SHP77 (cell line): Measurements from ENCODE around the gene PRCP.
A peak's percentile ranks its signal among the peaks of the same experiment; 100 is the strongest.

ENCODE experiments used
- DNase-seq, 2 experiments: peaks; one replicate each; lab custom pipeline; 2025; lab: John Stamatoyannopoulos, UW

Gene PRCP

DNA sequence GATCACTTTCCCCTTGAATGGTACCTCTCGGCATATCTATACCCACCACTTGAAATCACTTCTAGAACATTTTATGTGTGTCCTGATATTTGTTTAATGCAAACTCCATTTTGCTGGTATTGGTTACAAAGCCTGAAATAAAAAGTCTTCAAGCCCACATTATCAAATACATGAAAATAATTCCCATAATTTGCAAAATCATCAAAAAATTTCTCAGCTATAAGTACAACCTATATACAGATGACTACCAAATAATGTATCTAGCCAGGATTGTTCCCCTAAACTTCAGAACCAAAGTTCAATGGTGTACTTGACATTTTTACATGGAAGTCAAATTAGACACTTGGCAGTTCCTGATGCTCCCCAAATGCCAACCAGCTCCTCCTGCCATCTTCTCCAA is 71.8 kb downstream of the PRCP start:
- DNase-seq: no peak

DNA sequence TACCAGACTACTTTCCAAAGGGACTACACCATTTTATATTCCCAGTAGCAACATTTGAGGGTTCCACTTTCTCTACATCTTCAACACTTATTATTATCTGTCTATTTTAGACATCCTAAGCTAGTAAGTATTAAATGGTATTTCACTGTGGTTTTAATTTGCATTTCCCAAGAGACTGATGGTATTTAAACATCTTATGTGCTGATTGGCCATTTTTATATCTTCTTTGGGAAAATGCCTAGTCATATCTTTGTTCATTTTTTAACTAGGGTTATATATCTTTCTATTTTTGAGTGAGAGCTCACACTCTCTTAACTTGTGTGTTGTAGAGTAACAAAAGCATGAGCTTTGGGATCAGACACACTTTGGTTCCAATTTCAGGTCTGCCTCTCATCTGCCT is 73.7 kb downstream of the PRCP start:
- no peak for DNase-seq

DNA sequence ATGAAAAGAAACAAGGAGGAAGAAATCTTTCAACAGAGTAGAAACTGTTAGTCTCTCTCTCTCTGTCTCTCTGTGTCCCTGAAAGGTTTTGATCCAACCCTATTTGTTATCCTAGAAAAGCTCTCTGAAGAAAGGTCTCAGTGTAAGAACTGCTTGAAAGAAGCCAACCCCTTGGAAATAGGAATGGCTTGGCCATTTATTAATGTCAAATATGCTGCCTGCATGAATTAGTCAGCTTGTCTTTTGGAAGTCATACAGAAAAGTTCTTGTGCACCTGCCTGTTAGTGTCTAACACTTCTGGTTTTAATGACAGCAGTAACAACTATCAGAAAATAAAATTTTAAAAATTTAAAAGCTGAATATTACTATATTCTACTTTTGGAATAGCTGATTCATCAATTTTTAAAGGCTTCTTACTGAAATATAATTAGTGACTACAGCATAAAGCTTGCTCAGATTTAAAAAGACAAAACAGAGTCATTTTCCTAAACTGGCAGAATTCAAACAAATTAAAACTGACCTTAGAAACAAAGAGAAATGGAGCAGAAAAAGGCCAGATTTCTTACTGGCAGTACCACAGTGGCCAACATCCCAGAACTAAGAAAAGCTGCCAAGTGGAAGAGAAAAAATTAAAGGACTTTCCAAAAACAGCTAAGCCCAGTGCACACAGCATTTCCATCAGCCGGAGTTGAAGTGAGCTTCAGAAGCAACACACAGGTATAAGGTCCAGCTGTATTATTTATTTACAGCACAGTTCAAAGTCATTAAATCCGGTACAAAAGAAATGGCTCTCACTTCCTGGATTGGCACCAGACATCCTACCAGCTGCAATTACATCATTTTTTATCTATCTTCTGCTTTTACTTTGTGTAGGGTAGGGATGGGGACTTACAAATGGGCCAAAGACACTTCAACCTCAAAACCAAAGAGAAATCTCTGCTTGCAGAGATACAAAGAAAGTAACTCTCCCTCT is 76.3 kb downstream of the PRCP start:
- no peak for DNase-seq

DNA sequence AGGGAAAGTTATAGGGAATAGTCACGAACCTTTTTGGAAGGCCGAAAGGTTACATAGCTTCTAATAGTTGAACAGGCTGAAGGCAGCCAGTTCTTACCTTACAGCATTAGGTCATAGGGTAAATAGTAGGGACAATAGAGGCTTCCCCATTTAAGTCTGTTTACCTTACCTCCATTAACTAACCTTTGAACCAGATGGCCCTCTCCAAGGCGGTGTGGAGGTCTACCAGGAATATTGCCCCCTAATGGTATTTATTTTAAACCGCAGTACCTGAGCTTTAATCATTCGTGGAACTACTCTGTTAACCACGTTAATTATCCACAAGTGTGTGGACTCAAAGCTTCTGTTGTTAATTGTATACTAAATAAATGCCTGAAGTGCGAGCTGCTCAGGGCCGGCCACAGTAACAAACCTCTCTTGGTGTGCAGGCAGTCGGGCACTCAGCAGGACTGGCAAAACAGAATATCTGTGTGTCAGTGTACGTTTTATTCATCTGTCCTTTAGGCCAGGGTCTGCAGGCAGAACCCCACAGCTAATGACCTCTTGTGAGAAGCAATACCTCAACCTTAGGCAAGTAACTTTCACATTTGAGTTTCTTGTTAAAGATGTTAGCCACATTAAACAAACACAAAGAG is 81.7 kb downstream of the PRCP start:
- no peak for DNase-seq

DNA sequence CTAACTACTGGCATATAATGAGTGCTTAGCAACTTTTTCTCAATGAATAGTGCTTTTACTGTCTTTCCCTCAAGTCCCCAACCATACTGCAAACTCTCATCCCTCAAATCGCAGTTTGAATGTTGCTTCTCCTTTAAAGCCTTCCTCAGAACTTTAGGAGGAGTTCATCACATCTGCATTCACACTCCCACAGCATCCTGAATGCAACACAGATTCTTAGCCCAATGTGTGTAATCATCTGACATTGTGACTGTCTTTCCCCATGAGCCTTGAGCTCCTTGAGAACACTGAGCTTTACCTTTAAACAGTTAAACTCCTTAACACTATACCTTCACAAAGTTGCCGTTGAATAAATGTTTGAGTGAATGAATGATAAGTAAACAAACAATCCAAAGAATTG is 84.8 kb downstream of the PRCP start:
- no peak for DNase-seq

DNA sequence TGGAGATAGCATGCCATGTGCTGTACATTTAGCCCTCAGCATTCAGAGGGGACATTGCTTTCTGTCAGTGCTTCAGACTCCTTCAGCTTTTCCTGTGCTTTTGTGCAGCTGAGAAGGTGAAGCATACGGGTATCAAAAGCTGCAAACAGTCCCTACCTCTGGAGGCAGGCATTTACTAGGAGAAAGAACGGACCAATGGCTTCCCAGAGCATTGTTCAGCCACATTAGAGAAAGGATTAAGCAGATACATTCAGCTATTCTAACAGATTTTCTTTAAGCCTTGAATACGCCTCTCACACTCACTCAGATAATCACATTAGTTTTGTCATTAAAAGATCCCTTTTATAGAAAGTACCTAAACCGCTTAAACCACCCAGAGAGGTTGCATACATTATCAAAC is 85.9 kb downstream of the PRCP start:
- no peak for DNase-seq

DNA sequence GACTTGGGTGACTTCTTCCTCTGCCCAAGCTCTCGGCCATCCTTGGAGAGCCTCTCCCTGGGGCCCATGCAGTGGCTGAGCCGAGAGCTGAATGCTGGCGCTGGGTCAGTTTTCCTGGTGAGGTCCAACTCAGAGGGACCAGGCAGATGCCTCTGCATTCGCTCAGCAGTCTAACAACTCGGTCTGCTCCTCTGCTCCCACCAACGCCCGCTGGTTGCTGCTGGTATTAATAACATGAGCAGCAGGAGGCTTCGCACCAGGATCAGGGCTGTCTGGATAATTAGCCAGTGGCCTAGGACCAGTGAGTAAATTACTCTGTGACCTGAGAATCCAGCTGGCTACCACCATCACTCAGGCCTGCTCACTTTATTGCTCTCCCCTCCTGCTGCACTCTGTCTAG is 88.9 kb downstream of the PRCP start:
- no peak for DNase-seq

DNA sequence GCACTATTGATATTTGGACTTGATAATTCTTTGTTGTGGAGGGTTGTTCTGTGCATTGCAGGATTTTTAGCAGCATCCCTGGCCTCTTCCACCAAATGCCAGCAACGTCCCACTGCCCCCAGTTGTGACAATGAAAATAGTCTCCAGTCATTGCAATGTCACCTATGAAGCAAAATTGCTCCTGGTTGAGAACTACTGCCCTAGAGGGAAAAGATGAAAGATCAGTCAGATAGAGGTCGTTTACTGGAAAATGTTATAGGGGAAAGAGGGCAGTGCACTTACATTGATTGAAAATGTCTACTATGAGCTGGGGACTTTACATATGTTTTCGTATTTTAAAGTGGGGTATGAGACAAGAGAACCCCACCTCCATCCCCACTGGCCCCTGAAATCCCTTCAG is 89.5 kb downstream of the PRCP start:
- DNase-seq: no peak

DNA sequence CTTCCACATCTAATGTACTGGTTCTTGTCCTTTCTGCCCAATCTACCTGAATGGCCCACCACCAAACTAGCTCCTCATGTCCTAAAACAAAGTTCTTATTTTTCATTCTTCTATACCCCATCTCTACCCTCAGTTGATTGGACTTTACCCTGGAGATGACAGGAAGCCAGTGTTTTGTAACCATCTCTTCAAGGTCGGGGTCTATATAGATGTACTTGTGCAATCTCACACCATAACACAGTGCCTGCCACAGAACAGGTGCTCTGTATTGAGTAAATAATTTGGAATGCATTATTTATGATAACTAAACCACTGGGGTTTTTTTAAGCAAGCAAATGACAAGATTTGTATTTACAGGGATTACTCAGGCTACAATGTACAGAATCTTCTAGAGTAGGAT is 89.9 kb downstream of the PRCP start:
- DNase-seq: no peak

DNA sequence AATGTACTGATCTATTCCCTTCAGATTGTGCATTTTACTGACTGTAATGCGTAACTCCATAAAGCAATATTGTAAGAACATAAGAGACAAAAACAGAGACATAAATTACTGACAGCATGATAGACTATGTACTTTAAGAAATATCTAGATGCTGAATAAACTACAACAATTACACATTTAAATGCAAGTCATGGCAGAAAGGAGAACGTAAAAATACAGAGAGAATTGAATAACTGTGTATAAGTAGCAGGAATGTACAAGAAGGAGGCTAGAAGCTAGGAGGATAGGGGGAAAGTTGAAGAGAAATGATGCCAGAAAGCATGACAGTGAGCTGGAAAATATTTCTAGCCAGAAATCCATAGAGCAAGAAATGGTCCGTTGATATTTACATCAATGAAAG is 92.6 kb downstream of the PRCP start:
- no peak for DNase-seq

DNA sequence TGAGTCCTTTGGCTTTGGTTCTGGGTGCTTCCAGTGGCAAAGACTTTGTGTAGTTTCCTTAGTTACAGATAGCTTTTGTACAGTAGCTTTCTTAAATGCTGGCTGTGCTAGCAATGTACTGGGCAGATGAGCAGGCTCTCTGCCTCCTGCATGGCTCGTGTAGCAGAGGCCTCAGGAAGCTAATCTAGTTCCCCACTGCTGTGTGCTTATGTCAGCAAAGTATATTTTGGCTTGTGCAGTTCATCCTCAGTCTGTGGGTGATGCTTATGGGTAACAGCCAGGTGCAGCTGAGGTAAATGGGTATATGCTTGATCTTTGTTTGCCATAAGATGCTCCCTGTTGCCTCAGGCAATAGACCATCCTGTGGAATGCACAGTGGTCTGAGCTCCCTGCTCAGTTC is 97.5 kb downstream of the PRCP start:
- DNase-seq: no peak

DNA sequence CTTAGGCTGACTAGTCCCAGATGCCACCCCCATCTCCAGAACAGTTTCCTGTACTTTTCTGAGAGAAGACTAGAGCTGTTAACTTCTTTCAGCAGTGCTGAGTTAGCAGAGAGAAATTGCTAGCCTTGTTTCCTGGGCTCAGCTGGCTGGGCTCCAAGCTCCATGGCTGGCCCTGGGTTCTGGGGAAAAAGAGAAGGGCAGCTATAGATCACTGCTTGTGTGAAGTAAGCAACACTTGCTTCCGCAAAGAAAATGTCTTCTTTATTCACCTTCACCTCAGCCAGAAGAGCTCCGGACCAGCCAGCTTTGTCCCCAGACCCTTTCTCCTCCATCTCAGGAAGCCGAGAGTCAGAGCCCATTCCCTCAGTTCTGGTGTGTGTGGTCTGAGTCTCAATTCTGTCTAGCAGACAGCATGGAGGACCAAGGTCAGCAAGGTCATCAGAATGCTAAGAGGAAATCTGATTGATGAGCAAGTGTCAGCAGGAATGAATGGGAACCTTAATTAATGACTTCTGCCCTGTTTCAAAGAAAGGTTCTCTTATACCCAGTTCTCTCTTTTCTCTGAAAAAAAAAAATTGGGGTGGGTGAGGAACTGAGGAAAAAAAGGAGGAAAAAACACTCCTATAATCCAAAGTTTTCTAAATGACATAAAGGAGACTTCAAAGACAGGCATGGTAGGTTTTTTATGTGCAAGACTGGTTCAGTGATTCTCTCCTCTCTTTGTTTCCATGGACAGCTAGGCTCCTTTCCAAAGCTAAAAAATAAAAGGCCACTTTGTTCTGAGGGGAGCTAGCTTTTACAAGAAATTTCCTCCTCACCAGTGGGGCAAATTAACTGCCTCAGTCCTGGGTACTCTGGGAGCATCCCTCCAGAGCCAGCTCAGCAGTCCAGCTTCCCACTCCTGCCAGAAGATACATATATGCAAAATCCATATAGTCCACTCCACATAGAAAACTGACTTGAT is 103.0 kb downstream of the PRCP start:
- peak in 1 of 2 experiments; percentile 5 for DNase-seq

DNA sequence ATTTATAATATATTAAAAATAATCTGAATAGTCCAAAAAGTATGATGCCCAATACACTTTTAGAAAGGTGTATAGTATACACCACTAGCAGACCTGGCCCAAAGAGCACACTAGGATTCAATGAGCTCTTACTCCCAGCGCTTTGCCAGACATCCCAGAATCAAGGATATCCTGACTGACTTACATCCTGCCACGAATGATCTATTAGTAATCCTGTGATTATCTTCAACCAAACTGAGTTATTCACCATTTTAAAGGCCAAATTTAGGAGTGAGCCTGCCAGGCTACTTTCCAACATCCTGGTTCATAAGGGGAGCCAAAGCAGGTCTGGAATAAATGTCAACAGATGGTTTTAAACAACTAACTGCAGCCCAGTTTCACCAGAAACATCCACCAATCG is 105.7 kb downstream of the PRCP start:
- no peak for DNase-seq

DNA sequence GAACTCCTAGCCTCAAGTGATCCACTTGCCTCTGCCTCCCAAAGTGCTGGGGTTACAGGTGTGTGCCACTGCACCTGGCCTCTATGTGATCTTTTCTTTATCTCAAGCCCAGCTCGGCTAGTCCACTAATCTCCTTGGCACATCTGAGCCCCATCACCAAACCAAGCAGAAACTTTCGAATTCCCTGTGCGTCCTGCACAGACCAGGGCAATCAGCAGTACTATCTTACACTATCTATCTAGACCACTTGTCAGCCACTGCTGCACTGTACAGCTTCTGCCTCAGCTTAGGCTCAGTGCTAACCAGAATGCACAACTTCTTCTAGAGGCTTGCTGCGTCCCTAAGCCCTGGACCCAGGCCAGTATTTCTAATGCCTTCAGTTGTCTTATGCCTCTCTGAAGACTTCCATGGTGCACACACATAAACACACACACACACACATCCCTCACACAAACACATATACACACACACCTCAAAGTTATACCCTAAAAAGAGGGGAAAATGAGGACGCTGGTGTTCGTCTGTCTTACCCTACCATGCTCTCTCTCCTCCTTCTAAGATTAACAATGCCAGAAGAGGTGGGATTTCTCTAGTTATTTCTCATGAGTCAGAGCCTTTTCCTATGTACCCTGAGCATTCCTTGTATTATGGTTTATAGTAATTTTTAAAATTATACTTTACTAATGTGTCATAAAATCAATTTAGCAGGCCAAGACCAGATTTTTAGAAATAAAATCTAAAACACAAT is 107.2 kb downstream of the PRCP start:
- no peak for DNase-seq

DNA sequence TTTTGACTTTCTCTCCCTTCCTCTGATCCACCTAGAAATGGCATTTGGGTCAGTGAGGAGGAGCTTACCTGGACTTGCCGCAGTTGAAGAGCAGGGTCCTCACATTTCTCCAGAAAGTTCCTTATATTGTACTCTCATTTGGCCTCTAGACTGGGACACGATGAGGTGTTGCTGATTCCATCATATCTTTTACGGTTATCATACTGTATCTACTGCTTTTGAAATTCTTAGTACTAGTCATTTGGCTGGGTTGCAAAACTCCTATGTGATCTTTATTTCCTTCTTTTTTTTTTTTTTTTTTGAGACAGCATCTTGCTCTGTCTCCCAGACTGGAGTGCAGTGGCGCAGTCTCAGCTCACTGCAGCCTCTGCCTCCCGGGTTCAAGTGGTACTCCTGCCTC is 107.9 kb downstream of the PRCP start:
- no peak for DNase-seq

DNA sequence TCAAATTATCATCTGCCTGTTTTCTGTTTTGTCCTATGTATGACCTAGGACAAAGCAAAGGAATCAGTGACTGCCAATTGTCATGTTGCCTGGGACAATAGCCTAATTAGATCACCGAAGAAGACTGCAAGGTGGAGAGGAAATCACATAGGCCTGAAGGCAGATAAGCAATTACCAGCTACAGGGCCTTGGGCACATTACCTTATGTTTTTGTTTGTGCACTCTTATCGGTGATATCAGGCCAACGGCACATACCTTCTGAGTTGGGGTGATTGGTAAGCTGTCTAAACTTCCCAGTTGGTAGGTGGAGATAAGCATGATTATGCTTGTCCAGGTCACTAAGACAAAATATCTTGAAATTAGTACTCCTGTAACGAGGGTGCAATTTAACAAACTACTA is 108.5 kb downstream of the PRCP start:
- no peak for DNase-seq

DNA sequence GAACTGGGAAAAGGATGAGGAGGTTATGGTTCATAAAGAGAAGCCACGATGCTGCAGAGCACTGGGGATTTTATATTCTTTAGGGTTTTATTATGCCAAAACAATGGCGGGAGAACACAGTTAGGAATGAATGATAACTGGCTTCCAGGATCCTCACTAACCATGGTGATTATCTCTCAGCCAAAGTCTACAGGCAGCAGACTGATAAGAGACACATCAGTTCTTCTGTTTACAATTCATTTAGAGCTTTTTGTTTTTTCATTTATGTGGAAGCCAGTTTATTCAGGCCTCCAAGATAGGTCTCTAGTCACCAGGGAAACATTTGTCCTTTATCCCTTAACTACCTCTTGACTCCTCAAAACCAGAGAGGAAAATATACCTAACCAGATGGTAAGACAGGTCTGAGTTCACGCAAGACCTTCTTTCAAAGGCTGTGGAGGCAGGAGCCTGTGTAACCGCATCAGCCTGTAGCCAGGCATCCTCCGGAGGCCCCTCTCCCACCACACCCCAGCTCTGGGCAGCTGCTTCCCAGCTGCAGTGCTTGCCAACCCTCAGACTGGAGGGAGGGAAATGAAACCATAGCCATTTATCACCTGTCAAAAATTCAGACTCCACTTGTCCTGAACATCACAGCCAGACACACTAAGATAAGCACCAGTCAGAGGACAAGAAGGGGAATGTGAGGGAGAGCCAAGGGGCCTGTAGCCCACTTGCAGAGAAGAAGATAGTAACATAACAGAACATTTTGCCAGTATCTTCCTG is 109.3 kb downstream of the PRCP start:
- peak; percentile 50 to 66 for DNase-seq

DNA sequence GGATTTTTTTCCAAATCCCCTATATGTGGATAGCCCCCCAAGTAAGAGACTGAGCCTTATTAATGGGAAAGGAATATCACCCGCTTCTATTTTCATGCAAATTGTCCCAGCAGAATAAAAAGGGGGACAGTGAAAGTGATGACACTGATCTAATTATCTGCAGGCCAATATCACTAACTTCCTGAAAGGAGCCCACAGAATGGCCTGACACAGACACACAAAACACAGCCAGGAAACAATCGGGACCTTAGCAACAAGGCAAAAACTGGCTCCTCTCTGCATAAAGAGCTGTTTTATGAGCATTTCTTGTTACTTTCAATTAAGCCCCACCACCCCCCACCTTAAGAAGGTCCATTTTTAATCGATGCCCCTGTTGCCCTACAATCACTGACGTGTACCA is 112.2 kb downstream of the PRCP start:
- no peak for DNase-seq

DNA sequence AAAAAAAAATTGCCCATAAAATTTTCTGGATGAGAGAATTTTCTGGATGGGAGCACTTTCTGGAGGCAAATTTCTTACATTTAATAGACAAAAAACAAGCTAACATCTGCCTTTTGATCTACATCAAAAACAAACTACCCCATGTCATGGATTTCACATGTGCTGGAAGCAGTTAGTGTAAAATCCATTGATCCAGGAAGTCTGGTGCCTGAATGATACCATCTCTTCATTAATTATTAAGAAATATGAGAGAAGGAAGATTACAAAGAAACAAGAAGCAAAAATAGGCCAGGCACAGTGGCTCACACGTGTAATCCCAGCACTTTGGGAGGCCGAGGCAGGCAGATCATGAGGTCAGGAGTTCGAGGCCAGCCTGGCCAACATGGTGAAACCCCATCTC is 113.4 kb downstream of the PRCP start:
- DNase-seq: no peak

DNA sequence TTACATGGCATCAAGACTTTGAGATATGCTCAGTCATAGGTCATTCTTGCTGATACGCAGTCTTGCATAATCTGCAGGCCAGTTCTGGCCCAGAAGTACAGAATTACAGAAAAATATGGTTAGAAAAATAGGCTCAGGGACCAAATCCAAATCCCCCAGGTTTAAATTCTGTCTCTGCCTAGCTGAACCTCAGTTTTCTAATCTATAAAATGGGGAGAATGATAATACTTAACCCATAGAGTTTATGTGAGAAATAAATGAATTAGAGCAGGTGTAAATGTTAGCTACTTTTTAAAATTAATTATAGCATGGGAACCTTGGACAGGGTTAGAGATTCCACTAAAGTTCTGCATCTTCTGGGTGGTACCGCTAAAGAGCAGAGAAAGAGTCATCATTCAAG is 114.2 kb downstream of the PRCP start:
- DNase-seq: no peak

DNA sequence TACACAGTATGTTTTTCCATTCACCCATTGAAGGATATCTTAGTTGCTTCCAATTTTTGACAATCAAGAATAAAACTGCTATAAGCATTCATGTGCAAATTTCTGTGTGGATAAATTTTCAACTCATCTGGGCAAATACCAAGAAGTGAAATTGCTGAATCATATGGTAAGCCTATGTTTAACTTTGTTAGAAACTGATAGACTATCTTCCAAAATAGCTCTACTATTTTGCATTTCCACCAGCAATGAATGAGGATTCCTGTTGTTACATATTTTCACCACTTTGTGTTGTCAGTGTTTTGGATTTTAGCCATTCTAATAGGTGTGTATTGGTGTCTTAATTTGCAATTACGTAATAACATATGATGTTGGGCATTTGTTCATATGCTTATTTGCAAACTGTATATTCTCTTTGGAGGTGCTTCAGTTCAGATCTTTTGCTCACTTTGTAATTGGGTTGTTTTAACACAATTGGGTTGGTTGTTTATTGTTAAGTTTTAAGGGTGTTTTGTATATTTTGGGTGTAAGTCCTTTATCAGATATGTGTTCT is 117.3 kb downstream of the PRCP start:
- no peak for DNase-seq
